HCT116 (cell line): ENCODE results near the gene ANKS1A. TPM values are rescaled to one million over a fixed set of nuclear protein-coding genes. Genes with fewer than 3 reads are reported as not detected.
"Not testable (repeated sequence)": the region's sequence is repeated elsewhere in the genome, so short reads cannot be mapped to it uniquely, and the experiment has no call there.

Source experiments
- ATAC-seq: fragments of 200-7000 bp; cut with Tn5 transposase; 2 replicates; pipeline ENCODE4 v1.9.1; 2020; ENCODE audit warnings: mild to moderate bottlenecking, moderate library complexity
- BruUV-seq: library from RNA; stranded (reverse); fragments of 400-500 nt; replicated peaks from 2 replicates; lab custom pipeline; 2021; lab: Mats Ljungman, UMichigan
- CTCF ChIA-PET: fragments of 300-600 bp; sonication (Branson Sonifier 250); formaldehyde crosslinking; loops from one replicate; lab custom pipeline; 2021; ENCODE audit warnings: antibody characterized with exemption; lab: Charles Lee
- POLR2A ChIA-PET: fragments of 300-600, 350-600 bp; sonication (Branson Sonifier 250); formaldehyde crosslinking; loops from one replicate; lab custom pipeline; 2021; ENCODE audit warnings: antibody characterized with exemption; lab: Charles Lee
- RAD21 ChIA-PET, 2 experiments: fragments of 300-600 bp; sonication (Branson Sonifier 250); formaldehyde crosslinking; loops; one replicate each; lab custom pipeline; 2023; ENCODE audit warnings: low total read pairs in 2 of 2; ENCODE audit not compliant: uncharacterized antibody in 2 of 2, unreplicated experiment in 2 of 2, low non-redundant PET in 1 of 2; lab: Charles Lee
- DNase-seq: peaks from one replicate; pipeline ENCODE4 v3.0.0-alpha.2; 2010; ENCODE audit warnings: low read depth, low spot score
- H2AFZ ChIP-seq: fragments of 200-600 bp; shearing (Covaris generic), sonication (generic); 2 replicates; pipeline ENCODE4 v1.6.1; 2017; ENCODE audit warnings: low read depth, mixed run types, mixed read lengths, antibody characterized with exemption, low read length; ENCODE audit not compliant: poor library complexity, severe bottlenecking
- H3K27ac ChIP-seq: 2 replicates; pipeline ENCODE4 v1.5.1; 2012; ENCODE audit warnings: low read depth, low read length
- H3K27me3 ChIP-seq: fragments of 200-600 bp; sonication (generic); 2 replicates; pipeline ENCODE4 v1.6.1; 2016; ENCODE audit warnings: mixed run types, low read length, mixed read lengths; ENCODE audit not compliant: insufficient read depth
- H3K36me3 ChIP-seq, 2 experiments: fragments of 200-500 bp in 1 of 2; fragments of 200-600 bp in 1 of 2; sonication (Bioruptor generic) in 1 of 2; sonication (generic) in 1 of 2; 2 replicates each; pipeline versions ENCODE4 v1.5.1 to v1.6.1; 2014 to 2016; ENCODE audit warnings: low read length in 2 of 2, inconsistent platforms in 1 of 2, mixed read lengths in 1 of 2, mixed run types in 1 of 2; ENCODE audit not compliant: insufficient read depth in 2 of 2, control insufficient read depth in 1 of 2
- H3K4me1 ChIP-seq, 2 experiments: fragments of 200-600 bp in 1 of 2; sonication (generic) in 1 of 2; 2 replicates each; pipeline versions ENCODE4 v1.5.1 to v1.6.1; 2012 to 2017; ENCODE audit warnings: low read length in 2 of 2, inconsistent platforms in 1 of 2, mild to moderate bottlenecking in 1 of 2, mixed read lengths in 1 of 2, mixed run types in 1 of 2, moderate library complexity in 1 of 2; ENCODE audit not compliant: insufficient read depth in 2 of 2, control insufficient read depth in 1 of 2
- H3K4me2 ChIP-seq: fragments of 200-600 bp; sonication (generic); 2 replicates; pipeline ENCODE4 v1.6.1; 2017; ENCODE audit warnings: mixed run types, low read length, mixed read lengths
- H3K4me3 ChIP-seq, 2 experiments: fragments of 200-600 bp in 1 of 2; sonication (generic) in 1 of 2; replicated peaks in 1 of 2; 2 replicates each; pipeline ENCODE4 v1.5.1; 2011 to 2016; ENCODE audit warnings: low read length in 2 of 2, control low read depth in 1 of 2, low read depth in 1 of 2, mild to moderate bottlenecking in 1 of 2, mixed read lengths in 1 of 2, mixed run types in 1 of 2
- H3K79me2 ChIP-seq: fragments of 200-600 bp; sonication (generic); 2 replicates; pipeline ENCODE4 v1.6.1; 2017; ENCODE audit warnings: mild to moderate bottlenecking, mixed run types, low read length, moderate library complexity, mixed read lengths; ENCODE audit not compliant: insufficient read depth
- H3K9ac ChIP-seq: fragments of 200-600 bp; sonication (generic); 2 replicates; pipeline ENCODE4 v1.6.1; 2016; ENCODE audit warnings: low read length, mixed read lengths
- H3K9me2 ChIP-seq: fragments of 200-600 bp; sonication (generic), shearing (Covaris generic); 2 replicates; pipeline ENCODE4 v1.6.1; 2017; ENCODE audit warnings: mixed run types, mild to moderate bottlenecking, moderate library complexity; ENCODE audit not compliant: insufficient read depth
- H3K9me3 ChIP-seq, 2 experiments: fragments of 200-500 bp in 1 of 2; fragments of 200-600 bp in 1 of 2; sonication (Bioruptor generic) in 1 of 2; sonication (generic) in 1 of 2; 2 replicates each; pipeline ENCODE4 v1.6.1; 2014 to 2017; ENCODE audit warnings: low read length in 2 of 2, mixed read lengths in 2 of 2, inconsistent platforms in 1 of 2, low read depth in 1 of 2, mild to moderate bottlenecking in 1 of 2, mixed run types in 1 of 2, moderate library complexity in 1 of 2; ENCODE audit not compliant: control insufficient read depth in 1 of 2, insufficient read depth in 1 of 2
- H4K20me1 ChIP-seq: fragments of 200-600 bp; sonication (generic), shearing (Covaris generic); 2 replicates; pipeline ENCODE4 v1.6.1; 2017; ENCODE audit warnings: mixed run types, mild to moderate bottlenecking, moderate library complexity; ENCODE audit not compliant: insufficient read depth
- EGR1 ChIP-seq: IDR thresholded peaks from 2 replicates; pipeline ENCODE4 v1.6.1; 2012; ENCODE audit warnings: low read depth
- EZH2 ChIP-seq: fragments of 200-600 bp; sonication (generic); IDR thresholded peaks from 2 replicates; pipeline ENCODE4 v1.6.1; 2017; ENCODE audit warnings: antibody characterized with exemption, mixed run types
- EZH2phosphoT487 ChIP-seq: fragments of 200-600 bp; IDR thresholded peaks from 2 replicates; pipeline ENCODE4 v1.6.1; 2018; ENCODE audit warnings: antibody characterized with exemption, borderline replicate concordance
- FOSL1 ChIP-seq: IDR thresholded peaks from 2 replicates; pipeline ENCODE4 v1.6.1; 2012; ENCODE audit warnings: low read depth
- JUND ChIP-seq: IDR thresholded peaks from 2 replicates; pipeline ENCODE4 v1.6.1; 2012
- MAX ChIP-seq: IDR thresholded peaks from 2 replicates; pipeline ENCODE4 v1.6.1; 2012
- POLR2A ChIP-seq: IDR thresholded peaks from 2 replicates; pipeline ENCODE4 v1.7.0; 2011; ENCODE audit warnings: borderline replicate concordance; ENCODE audit not compliant: insufficient read depth, insufficient read length; ENCODE audit errors: extremely low read depth
- POLR2AphosphoS5 ChIP-seq: IDR thresholded peaks from 2 replicates; pipeline ENCODE4 v1.6.1; 2011; ENCODE audit warnings: mild to moderate bottlenecking, low read depth, low read length, moderate library complexity
- SRF ChIP-seq: IDR thresholded peaks from 2 replicates; pipeline ENCODE4 v1.6.1; 2012; ENCODE audit warnings: low read depth
- ZFX ChIP-seq: fragments of 450-650 bp; IDR thresholded peaks from 2 replicates; pipeline ENCODE4 v1.6.1; 2017
- ZNF274 ChIP-seq: fragments of 200-500 bp; sonication (Bioruptor generic); IDR thresholded peaks from 2 replicates; pipeline ENCODE4 v1.6.1; 2014; ENCODE audit warnings: mild to moderate bottlenecking, low read depth, low read length, inconsistent platforms
- intact Hi-C: fragments of 100-400 bp; cut with micrococcal nuclease; formaldehyde crosslinking; loops from 2 replicates; pipeline ENCODE4 v1.10.0; 2022
- total RNA-seq: library from RNA; stranded (reverse); gene quantifications from one replicate; pipeline ENCODE4 v1.2.1, GENCODE V29; 2021; ENCODE audit not compliant: unreplicated experiment
- TF ChIP-seq, protein P1 (sequence below): IDR thresholded peaks from 2 replicates; pipeline ENCODE4 v1.6.1; 2012
- TF ChIP-seq, protein P2 (sequence below): IDR thresholded peaks from 2 replicates; pipeline ENCODE4 v1.6.1; 2011; ENCODE audit warnings: mild to moderate bottlenecking, low read length, moderate library complexity; ENCODE audit not compliant: insufficient replicate concordance; ENCODE audit errors: extremely low read depth

ANKS1A gene
- total RNA-seq, 1 experiment from 2014 or later, result 20.6 TPM

DNA sequence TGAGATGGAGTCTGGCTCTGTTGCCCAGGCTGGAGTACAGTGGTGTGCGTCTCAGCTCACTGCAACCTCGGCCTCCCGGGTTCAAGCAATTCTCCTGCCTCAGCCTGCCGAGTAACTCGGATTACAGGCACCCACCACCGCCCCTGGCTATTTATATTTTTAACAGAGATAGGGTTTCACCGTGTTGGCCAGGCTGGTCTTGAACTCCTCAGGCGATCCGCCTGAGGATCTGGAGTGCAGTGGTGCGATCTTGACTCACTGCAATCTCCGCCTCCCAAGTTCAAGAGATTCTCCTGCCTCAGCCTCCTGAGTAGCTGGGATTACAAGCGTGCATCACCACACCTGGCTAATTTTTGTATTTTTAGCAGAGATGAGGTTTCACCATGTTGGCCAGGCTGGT is 43.1 kb downstream of the ANKS1A start:
- H3K27ac ChIP-seq, H3K9me2 ChIP-seq, H3K9ac ChIP-seq, intact Hi-C loops, POLR2A ChIA-PET, H3K27me3 ChIP-seq, BruUV-seq, H3K4me1 ChIP-seq, RAD21 ChIA-PET, DNase-seq, H4K20me1 ChIP-seq, H2AFZ ChIP-seq, H3K4me2 ChIP-seq, H3K36me3 ChIP-seq, ATAC-seq, H3K9me3 ChIP-seq, H3K4me3 ChIP-seq, CTCF ChIA-PET: not testable (repeated sequence)
- peaks cover 23% of the 10 kb centered on the region for H3K79me2 ChIP-seq

GRCh38 chr6:34934516-34934915 is 45.5 kb downstream of the ANKS1A start:
- H2AFZ ChIP-seq, result no peak overlapping the region
- POLR2A ChIA-PET, result no interaction called here
- peaks cover 5% of the 10 kb centered on the region; the same call in 1 of the 2 replicates for H4K20me1 ChIP-seq
- no peak overlapping the region for H3K4me2 ChIP-seq
- H3K27ac ChIP-seq, result no peak overlapping the region
- TF ChIP-seq EZH2phosphoT487 (no peak), SRF (no peak), EGR1 (no peak)
- TF ChIP-seq, all 23 proteins: peak for 0
- H3K27me3 ChIP-seq, result no peaks in the 10 kb centered on the region
- H3K9me3 ChIP-seq, result no peaks in the 10 kb centered on the region
- no TSS peak for BruUV-seq
- H3K9ac ChIP-seq, result no peak overlapping the region
- H3K9me2 ChIP-seq, result no peaks in the 10 kb centered on the region
- CTCF ChIA-PET, result no interaction called here
- no peaks in the 10 kb centered on the region for H3K4me1 ChIP-seq
- ATAC-seq (no peak), DNase-seq (no peak)
- RAD21 ChIA-PET, result no interaction called here
- no peaks in the 10 kb centered on the region for H3K36me3 ChIP-seq
- peaks cover 31% of the 10 kb centered on the region for H3K79me2 ChIP-seq
- intact Hi-C loops, result no loop called here
- H3K4me3 ChIP-seq, result no peak overlapping the region

- Histone ChIP-seq H2AFZ (no peak overlapping the region), H3K9ac (no peak overlapping the region), H3K27me3 (no peaks in the 10 kb centered on the region), H3K9me3 (no peaks in the 10 kb centered on the region), H3K79me2 (peaks cover 50% of the 10 kb centered on the region), H3K36me3 (no peaks in the 10 kb centered on the region), H3K4me2 (no peak overlapping the region), H4K20me1 (peaks cover 5% of the 10 kb centered on the region; the same call in 1 of the 2 replicates), H3K27ac (no peak overlapping the region), H3K9me2 (no peaks in the 10 kb centered on the region), H3K4me3 (no peak overlapping the region), H3K4me1 (no peaks in the 10 kb centered on the region)
- RAD21 ChIA-PET, result no interaction called here
- ATAC-seq, result no peak
- POLR2A ChIA-PET, result no interaction called here
- BruUV-seq, result no TSS peak
- intact Hi-C loops, result no loop called here
- CTCF ChIA-PET, result no interaction called here
- DNase-seq, result no peak
- TF ChIP-seq EZH2 (no peak), EGR1 (no peak), POLR2A (no peak), POLR2AphosphoS5 (no peak), MAX (no peak), JUND (no peak), ZNF274 (no peak), EZH2phosphoT487 (no peak), FOSL1 (no peak), SRF (no peak), ZFX (no peak)
- TF ChIP-seq, protein P1, sequence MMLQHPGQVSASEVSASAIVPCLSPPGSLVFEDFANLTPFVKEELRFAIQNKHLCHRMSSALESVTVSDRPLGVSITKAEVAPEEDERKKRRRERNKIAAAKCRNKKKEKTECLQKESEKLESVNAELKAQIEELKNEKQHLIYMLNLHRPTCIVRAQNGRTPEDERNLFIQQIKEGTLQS, result no peak
- TF ChIP-seq, protein P2, sequence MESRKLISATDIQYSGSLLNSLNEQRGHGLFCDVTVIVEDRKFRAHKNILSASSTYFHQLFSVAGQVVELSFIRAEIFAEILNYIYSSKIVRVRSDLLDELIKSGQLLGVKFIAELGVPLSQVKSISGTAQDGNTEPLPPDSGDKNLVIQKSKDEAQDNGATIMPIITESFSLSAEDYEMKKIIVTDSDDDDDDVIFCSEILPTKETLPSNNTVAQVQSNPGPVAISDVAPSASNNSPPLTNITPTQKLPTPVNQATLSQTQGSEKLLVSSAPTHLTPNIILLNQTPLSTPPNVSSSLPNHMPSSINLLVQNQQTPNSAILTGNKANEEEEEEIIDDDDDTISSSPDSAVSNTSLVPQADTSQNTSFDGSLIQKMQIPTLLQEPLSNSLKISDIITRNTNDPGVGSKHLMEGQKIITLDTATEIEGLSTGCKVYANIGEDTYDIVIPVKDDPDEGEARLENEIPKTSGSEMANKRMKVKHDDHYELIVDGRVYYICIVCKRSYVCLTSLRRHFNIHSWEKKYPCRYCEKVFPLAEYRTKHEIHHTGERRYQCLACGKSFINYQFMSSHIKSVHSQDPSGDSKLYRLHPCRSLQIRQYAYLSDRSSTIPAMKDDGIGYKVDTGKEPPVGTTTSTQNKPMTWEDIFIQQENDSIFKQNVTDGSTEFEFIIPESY, result no peak
Observed at GRCh38 chr6:34938268-34938667, 49.2 kb downstream of the ANKS1A start.
